Fibroblast of lung (primary cell): Measurements from ENCODE around the gene TSPAN9. TPM values are rescaled to one million over a fixed set of nuclear protein-coding genes. Genes with fewer than 3 reads are reported as not detected.

Experiments
- DNase-seq, 2 donors: peaks; one replicate each; pipeline versions ENCODE4 v3.0.0 to v3.0.0-alpha.2; 2010; ENCODE audit warnings: low read depth in 2 of 2
- H2AFZ ChIP-seq: 2 replicates; pipeline ENCODE4 v1.5.1; 2012; ENCODE audit warnings: low read length, control low read depth, inconsistent platforms
- H3K27ac ChIP-seq: 2 replicates; pipeline ENCODE4 v1.5.1; 2011; ENCODE audit warnings: low read length, control low read depth; ENCODE audit not compliant: insufficient read depth
- H3K27me3 ChIP-seq: 2 replicates; pipeline ENCODE4 v1.5.1; 2011; ENCODE audit warnings: mild to moderate bottlenecking, low read length; ENCODE audit not compliant: control insufficient read depth, insufficient read depth
- H3K36me3 ChIP-seq: 2 replicates; pipeline ENCODE4 v1.5.1; 2011; ENCODE audit warnings: low read length; ENCODE audit not compliant: control insufficient read depth, insufficient read depth
- H3K4me1 ChIP-seq: 2 replicates; pipeline ENCODE4 v1.5.1; 2011; ENCODE audit warnings: low read length; ENCODE audit not compliant: control insufficient read depth, insufficient read depth; ENCODE audit errors: extremely low read depth
- H3K4me2 ChIP-seq: 2 replicates; pipeline ENCODE4 v1.5.1; 2011; ENCODE audit warnings: low read length, control low read depth; ENCODE audit not compliant: insufficient read depth; ENCODE audit errors: extremely low read depth
- H3K4me3 ChIP-seq, 4 experiments: fragments of 200-600 bp in 1 of 4; sonication (generic) in 1 of 4; replicated peaks in 1 of 4; 2 replicates each; pipeline ENCODE4 v1.5.1; 2011 to 2016; ENCODE audit warnings: low read length in 4 of 4, low read depth in 3 of 4, mild to moderate bottlenecking in 3 of 4, control low read depth in 2 of 4, inconsistent platforms in 1 of 4, mixed read lengths in 1 of 4; ENCODE audit not compliant: insufficient read depth in 1 of 4; ENCODE audit errors: control extremely low read depth in 1 of 4
- H3K79me2 ChIP-seq: 2 replicates; pipeline ENCODE4 v1.5.1; 2012; ENCODE audit warnings: mild to moderate bottlenecking, low read length, inconsistent platforms; ENCODE audit not compliant: control insufficient read depth, insufficient read depth
- H3K9ac ChIP-seq: 2 replicates; pipeline ENCODE4 v1.5.1; 2011; ENCODE audit warnings: mild to moderate bottlenecking, low read length, control low read depth; ENCODE audit not compliant: insufficient read depth
- H3K9me3 ChIP-seq: 2 replicates; pipeline ENCODE4 v1.5.1; 2012; ENCODE audit warnings: low read depth, low read length; ENCODE audit not compliant: control insufficient read depth, insufficient read depth
- H4K20me1 ChIP-seq: 2 replicates; pipeline ENCODE4 v1.5.1; 2011; ENCODE audit warnings: low read length; ENCODE audit not compliant: control insufficient read depth, insufficient read depth; ENCODE audit errors: extremely low read depth
- EZH2 ChIP-seq: IDR thresholded peaks from 2 replicates; pipeline ENCODE4 v1.5.1; 2012; ENCODE audit warnings: low read length, control low read depth, mild to moderate bottlenecking; ENCODE audit errors: missing control alignments
- polyA plus RNA-seq, 2 donors: library from polyadenylated mRNA; depleted of rRNA in 1 of 2; stranded (reverse) in 1 of 2; unstranded in 1 of 2; fragments of >200 nt; gene quantifications; 2 replicates each; pipeline ENCODE4 v1.2.1, GENCODE V29; 2011 to 2012; ENCODE audit warnings: missing spikeins in 1 of 2
- total RNA-seq: library from RNA; depleted of rRNA; stranded (reverse); fragments of >200 nt; gene quantifications from 2 replicates; pipeline ENCODE4 v1.2.1, GENCODE V29; 2014
- TF ChIP-seq, protein P1 (sequence below), 2 donors: IDR thresholded peaks in 1 of 2; conservative IDR thresholded peaks in 1 of 2; 1 replicate in 1 of 2; 2 replicates in 1 of 2; pipeline ENCODE4 v1.5.1; 2011 to 2012; ENCODE audit warnings: low read length in 2 of 2, control low read depth in 1 of 2, inconsistent platforms in 1 of 2, low read depth in 1 of 2, mild to moderate bottlenecking in 1 of 2

Gene TSPAN9
- total and polyA plus RNA-seq, 2 donors (not counting 1 experiment from before 2014, with no cell fraction given), result 31.1 to 35.2 TPM

DNA sequence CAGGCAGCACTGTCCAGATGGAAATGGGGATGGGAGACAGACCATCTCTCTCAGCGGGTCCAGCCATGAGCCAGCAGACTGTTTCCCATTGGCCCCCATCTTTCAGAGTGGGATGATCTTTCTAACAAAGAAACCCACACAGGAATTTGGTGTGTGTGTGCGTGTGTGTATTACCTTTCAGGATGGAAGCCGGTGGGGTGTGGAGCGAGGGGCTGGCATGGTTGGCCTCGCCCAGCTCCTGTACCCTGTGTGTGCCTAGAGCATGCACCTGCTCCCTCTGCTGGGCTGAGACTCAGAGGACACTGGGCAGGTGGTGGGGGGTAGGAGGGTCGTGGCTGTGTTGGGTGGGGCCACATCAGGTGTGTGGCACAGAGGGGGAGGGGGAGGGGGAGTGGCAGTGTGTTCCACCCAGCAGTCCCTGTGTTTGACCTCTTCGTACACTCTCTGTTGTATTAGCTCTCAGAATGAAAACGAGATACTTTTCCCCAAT lies 33.0 kb upstream of the TSPAN9 start:
- Histone ChIP-seq H3K27me3 (no peaks in the 10 kb centered on the region), H3K27ac (no peak overlapping the region), H3K79me2 (no peaks in the 10 kb centered on the region), H3K4me3 (no peak overlapping the region), H3K4me2 (no peak overlapping the region), H3K36me3 (peaks cover 5% of the 10 kb centered on the region), H2AFZ (no peak overlapping the region), H3K9me3 (no peaks in the 10 kb centered on the region), H3K9ac (no peak overlapping the region), H4K20me1 (no peaks in the 10 kb centered on the region), H3K4me1 (no peaks in the 10 kb centered on the region)
- TF ChIP-seq EZH2, result no peak
- TF ChIP-seq, protein P1, sequence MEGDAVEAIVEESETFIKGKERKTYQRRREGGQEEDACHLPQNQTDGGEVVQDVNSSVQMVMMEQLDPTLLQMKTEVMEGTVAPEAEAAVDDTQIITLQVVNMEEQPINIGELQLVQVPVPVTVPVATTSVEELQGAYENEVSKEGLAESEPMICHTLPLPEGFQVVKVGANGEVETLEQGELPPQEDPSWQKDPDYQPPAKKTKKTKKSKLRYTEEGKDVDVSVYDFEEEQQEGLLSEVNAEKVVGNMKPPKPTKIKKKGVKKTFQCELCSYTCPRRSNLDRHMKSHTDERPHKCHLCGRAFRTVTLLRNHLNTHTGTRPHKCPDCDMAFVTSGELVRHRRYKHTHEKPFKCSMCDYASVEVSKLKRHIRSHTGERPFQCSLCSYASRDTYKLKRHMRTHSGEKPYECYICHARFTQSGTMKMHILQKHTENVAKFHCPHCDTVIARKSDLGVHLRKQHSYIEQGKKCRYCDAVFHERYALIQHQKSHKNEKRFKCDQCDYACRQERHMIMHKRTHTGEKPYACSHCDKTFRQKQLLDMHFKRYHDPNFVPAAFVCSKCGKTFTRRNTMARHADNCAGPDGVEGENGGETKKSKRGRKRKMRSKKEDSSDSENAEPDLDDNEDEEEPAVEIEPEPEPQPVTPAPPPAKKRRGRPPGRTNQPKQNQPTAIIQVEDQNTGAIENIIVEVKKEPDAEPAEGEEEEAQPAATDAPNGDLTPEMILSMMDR (conservative IDR thresholded peaks at IDR 0.05 in 1 of 2, IDR thresholded peaks at IDR 0.05 in 1 of 2; ENCODE audit: low read depth in 1 of 2, low read length in 2 of 2), result no peak
- DNase-seq, result no peak

DNA sequence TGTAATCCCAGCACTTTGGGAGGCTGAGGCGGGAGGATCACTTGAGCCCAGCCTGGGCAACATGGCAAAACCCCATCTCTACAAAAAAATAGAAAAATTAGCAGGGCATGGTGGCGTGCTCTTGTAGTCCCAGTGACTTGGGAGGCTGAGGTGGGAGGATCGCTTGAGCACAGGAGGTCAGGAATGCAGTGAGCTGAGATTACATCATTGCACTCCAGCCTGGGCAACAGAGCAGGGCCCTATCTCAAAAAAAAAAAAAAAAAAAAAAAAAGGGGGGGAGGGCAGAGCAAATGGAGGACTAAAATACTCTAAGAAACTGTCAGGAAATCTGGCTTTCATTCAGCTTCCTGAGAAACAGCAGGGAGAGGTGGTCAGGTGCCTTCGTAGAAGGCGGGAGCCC lies 31.7 kb upstream of the TSPAN9 start:
- Histone ChIP-seq H4K20me1 (no peaks in the 10 kb centered on the region), H2AFZ (no peak overlapping the region)
- DNase-seq, result no peak

GRCh38 chr12:3045989-3046388 lies 31.2 kb upstream of the TSPAN9 start:
- DNase-seq, result no peak
- peaks cover under 1% of the 10 kb centered on the region for H3K36me3 ChIP-seq
- no peaks in the 10 kb centered on the region for H3K4me1 ChIP-seq
- no peaks in the 10 kb centered on the region for H4K20me1 ChIP-seq
- no peak overlapping the region for H3K4me2 ChIP-seq
- H3K27ac ChIP-seq, result no peak overlapping the region
- peaks cover 2% of the 10 kb centered on the region for H3K27me3 ChIP-seq
- TF ChIP-seq, protein P1 (conservative IDR thresholded peaks at IDR 0.05 in 1 of 2, IDR thresholded peaks at IDR 0.05 in 1 of 2; ENCODE audit: low read depth in 1 of 2, low read length in 2 of 2), result no peak
- TF ChIP-seq EZH2, result no peak
- H3K4me3 ChIP-seq, result no peak overlapping the region
- no peaks in the 10 kb centered on the region for H3K79me2 ChIP-seq
- H3K9me3 ChIP-seq, result no peaks in the 10 kb centered on the region
- H3K9ac ChIP-seq, result no peak overlapping the region
- H2AFZ ChIP-seq, result no peak overlapping the region

More for the DNA sequence above, 31.7 kb upstream of the TSPAN9 start:
- no peak for TF ChIP-seq EZH2
- TF ChIP-seq, protein P1 (conservative IDR thresholded peaks at IDR 0.05 in 1 of 2, IDR thresholded peaks at IDR 0.05 in 1 of 2; ENCODE audit: low read depth in 1 of 2, low read length in 2 of 2), result no peak
- Histone ChIP-seq H3K4me2 (no peak overlapping the region), H3K27me3 (peaks cover 2% of the 10 kb centered on the region), H3K9me3 (no peaks in the 10 kb centered on the region), H3K36me3 (peaks cover 5% of the 10 kb centered on the region), H3K9ac (no peak overlapping the region), H3K4me1 (no peaks in the 10 kb centered on the region), H3K4me3 (no peak overlapping the region), H3K27ac (no peak overlapping the region), H3K79me2 (no peaks in the 10 kb centered on the region)
